GM23338 (cell line): ENCODE results near the gene TMEM170B. TPM values are rescaled to one million over a fixed set of nuclear protein-coding genes. Genes with fewer than 3 reads are reported as not detected.

ENCODE experiments used
- ATAC-seq: fragments of 200-7000 bp; cut with Tn5 transposase; 3 replicates; pipeline ENCODE4 v1.9.1; 2020
- DNase-seq: peaks from one replicate; pipeline ENCODE4 v3.0.0-alpha.2; 2015; ENCODE audit warnings: low spot score
- H2AFZ ChIP-seq: fragments of 200-600 bp; sonication (generic); 2 replicates; pipeline ENCODE4 v1.8.0; 2016; ENCODE audit warnings: antibody characterized with exemption, mild to moderate bottlenecking, moderate library complexity
- H3F3A ChIP-seq: fragments of 200-600 bp; sonication (generic); replicated peaks from 2 replicates; pipeline ENCODE4 v1.8.0; 2017; ENCODE audit warnings: antibody characterized with exemption, mixed run types, low read depth
- H3K27ac ChIP-seq: fragments of 200-600 bp; sonication (generic); 2 replicates; pipeline ENCODE4 v1.6.1; 2016; ENCODE audit warnings: low read depth
- H3K27me3 ChIP-seq: fragments of 200-600 bp; sonication (generic); 2 replicates; pipeline ENCODE4 v1.8.0; 2016; ENCODE audit warnings: mild to moderate bottlenecking, mixed run types, moderate library complexity; ENCODE audit not compliant: insufficient read depth
- H3K36me3 ChIP-seq: fragments of 200-600 bp; sonication (generic); 2 replicates; pipeline ENCODE4 v1.8.0; 2016; ENCODE audit warnings: mild to moderate bottlenecking; ENCODE audit not compliant: insufficient read depth
- H3K4me1 ChIP-seq: fragments of 200-600 bp; sonication (generic); 2 replicates; pipeline ENCODE4 v1.8.0; 2016; ENCODE audit warnings: mild to moderate bottlenecking, moderate library complexity; ENCODE audit not compliant: insufficient read depth
- H3K4me2 ChIP-seq: fragments of 200-600 bp; sonication (generic); 2 replicates; pipeline ENCODE4 v1.7.1; 2017; ENCODE audit warnings: mixed run types
- H3K4me3 ChIP-seq: fragments of 200-600 bp; sonication (generic); 2 replicates; pipeline ENCODE4 v1.6.1; 2016; ENCODE audit warnings: mixed run types
- H3K79me2 ChIP-seq: fragments of 200-600 bp; sonication (generic); replicated peaks from 2 replicates; pipeline ENCODE4 v1.8.0; 2017; ENCODE audit warnings: mild to moderate bottlenecking; ENCODE audit not compliant: insufficient read depth
- H3K9me2 ChIP-seq: fragments of 200-600 bp; sonication (generic); 2 replicates; pipeline ENCODE4 v1.8.0; 2017; ENCODE audit not compliant: insufficient read depth
- H4K20me1 ChIP-seq: fragments of 200-600 bp; sonication (generic); replicated peaks from 2 replicates; pipeline ENCODE4 v1.8.0; 2017; ENCODE audit warnings: mild to moderate bottlenecking; ENCODE audit not compliant: insufficient read depth
- H3K27ac Mint-ChIP-seq: 2 replicates; pipeline ENCODE4 v1.8.0; 2020; ENCODE audit warnings: inconsistent platforms, mild to moderate bottlenecking, moderate library complexity, mixed read lengths
- H3K27me3 Mint-ChIP-seq: 3 replicates; pipeline ENCODE4 v1.8.0; 2022; ENCODE audit warnings: low read depth, mild to moderate bottlenecking, moderate library complexity, mixed read lengths, inconsistent platforms; ENCODE audit not compliant: insufficient read depth, poor library complexity
- H3K36me3 Mint-ChIP-seq: 3 replicates; pipeline ENCODE4 v1.8.0; 2021; ENCODE audit warnings: low read depth, mild to moderate bottlenecking, inconsistent platforms, moderate library complexity, mixed read lengths
- H3K4me1 Mint-ChIP-seq: 3 replicates; pipeline ENCODE4 v1.8.0; 2020; ENCODE audit warnings: mild to moderate bottlenecking, inconsistent platforms, mixed read lengths
- H3K4me3 Mint-ChIP-seq: 3 replicates; pipeline ENCODE4 v1.8.0; 2021; ENCODE audit warnings: moderate library complexity, mild to moderate bottlenecking, inconsistent platforms, mixed read lengths
- H3K9me3 Mint-ChIP-seq: 3 replicates; pipeline ENCODE4 v1.8.0; 2020; ENCODE audit warnings: moderate library complexity, mild to moderate bottlenecking, inconsistent platforms, mixed read lengths
- CREB1 ChIP-seq: fragments of 250-450 bp; sonication (Bioruptor Pico); IDR thresholded peaks from 2 replicates; pipeline ENCODE4 v1.5.0; 2020; ENCODE audit warnings: low read depth, mild to moderate bottlenecking, moderate library complexity
- CTCF ChIP-seq, 2 experiments: fragments of 200-600 bp in 1 of 2; sonication (generic) in 1 of 2; conservative IDR thresholded peaks; 2 replicates each; pipeline versions ENCODE4 v1.5.1 to v1.6.1; 2016 to 2017; ENCODE audit warnings: antibody characterized with exemption in 2 of 2, low read depth in 2 of 2, mild to moderate bottlenecking in 2 of 2, moderate library complexity in 1 of 2
- EZH2phosphoT487 ChIP-seq: fragments of 200-600 bp; sonication (generic); IDR thresholded peaks from one replicate; pipeline ENCODE4 v1.8.1; 2018; ENCODE audit warnings: antibody characterized with exemption; ENCODE audit not compliant: unreplicated experiment
- JUNB ChIP-seq: IDR thresholded peaks from one replicate; pipeline ENCODE4 v1.6.1; 2016; ENCODE audit warnings: antibody characterized with exemption; ENCODE audit not compliant: unreplicated experiment
- NANOG ChIP-seq: IDR thresholded peaks from 2 replicates; pipeline ENCODE4 v1.6.1; 2016; ENCODE audit warnings: antibody characterized with exemption, borderline replicate concordance
- REST ChIP-seq: IDR thresholded peaks from one replicate; pipeline ENCODE4 v1.6.1; 2018; ENCODE audit warnings: antibody characterized with exemption; ENCODE audit not compliant: unreplicated experiment
- STAT1 ChIP-seq: IDR thresholded peaks from one replicate; pipeline ENCODE4 v1.6.1; 2016; ENCODE audit warnings: antibody characterized with exemption; ENCODE audit not compliant: unreplicated experiment
- ZNF114 ChIP-seq: fragments of 250-450 bp; sonication (Bioruptor Pico); IDR thresholded peaks from 2 replicates; pipeline ENCODE4 v1.5.0; 2020; ENCODE audit warnings: mild to moderate bottlenecking, moderate library complexity
- polyA plus RNA-seq: library from polyadenylated mRNA; unstranded; fragments of >200 nt; fragmentation: Nextera tagmentation; extraction: Ambion mirVana; gene quantifications from 2 replicates; pipeline ENCODE4 v1.2.1, GENCODE V29; 2016
- total RNA-seq: library from RNA; depleted of rRNA; stranded (reverse); fragments of >200 nt; shearing (Covaris generic); gene quantifications from 2 replicates; pipeline ENCODE4 v1.2.3, GENCODE V29; 2014
- TF ChIP-seq, protein P1 (sequence below): fragments of 250-450 bp; sonication (Bioruptor Pico); IDR thresholded peaks from 2 replicates; pipeline ENCODE4 v1.5.0; 2020; ENCODE audit warnings: mild to moderate bottlenecking, moderate library complexity

TMEM170B gene
- total and polyA plus RNA-seq, 2 experiments from 2014 or later, result 2.0 to 6.9 TPM

GRCh38 chr6:11584244-11584643 is 46.7 kb downstream of the TMEM170B start (continued):
- TF ChIP-seq REST, result no peak
- TF ChIP-seq JUNB, result no peak
- TF ChIP-seq EZH2phosphoT487, result no peak

DNA sequence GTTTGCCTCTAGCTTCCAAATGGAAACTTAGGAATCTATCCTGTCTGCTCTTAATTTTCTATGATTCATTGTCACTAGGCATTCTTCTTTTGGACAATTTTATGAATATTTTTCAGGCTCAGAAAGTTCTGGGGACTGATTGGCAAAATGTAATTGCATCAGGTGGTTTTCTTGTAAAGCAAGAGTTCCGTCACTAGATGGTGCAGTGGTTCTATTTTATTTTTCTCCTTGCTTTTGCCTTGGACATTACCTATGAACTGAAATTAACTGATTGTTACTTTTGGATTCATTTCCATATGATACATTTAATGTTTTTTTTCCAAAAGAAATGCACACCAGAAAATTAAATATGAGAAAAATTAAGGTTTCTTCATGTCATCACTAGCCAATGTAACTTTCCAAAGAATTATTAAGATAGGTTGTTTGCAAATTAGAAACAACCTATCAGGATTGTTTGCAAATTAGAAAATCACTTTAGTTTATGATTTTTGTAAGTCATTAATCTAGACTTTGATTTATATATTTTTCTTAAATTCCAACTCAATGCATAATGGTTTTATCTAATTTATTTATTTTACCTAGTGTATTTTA is 48.0 kb downstream of the TMEM170B start:
- H3K4me3 Mint-ChIP-seq, result no peak overlapping the region
- H3K4me1 Mint-ChIP-seq, result peaks cover 17% of the 10 kb centered on the region; the same call in 2 of the 3 replicates
- H3K27me3 Mint-ChIP-seq, result peaks cover 3% of the 10 kb centered on the region
- Histone ChIP-seq H3K9me2 (no peaks in the 10 kb centered on the region), H3K4me3 (no peak overlapping the region), H3K4me2 (no peak overlapping the region), H3K4me1 (peaks cover 7% of the 10 kb centered on the region), H3K79me2 (no peaks in the 10 kb centered on the region), H4K20me1 (no peaks in the 10 kb centered on the region), H2AFZ (no peak overlapping the region), H3F3A (no peaks in the 10 kb centered on the region), H3K36me3 (no peaks in the 10 kb centered on the region), H3K27ac (no peak overlapping the region), H3K27me3 (no peaks in the 10 kb centered on the region)
- peak overlapping the region; percentile 93 for H3K27ac Mint-ChIP-seq
- ATAC-seq, result peak; percentile 31; the same call in 1 of the 3 replicates
- peaks cover 7% of the 10 kb centered on the region; the same call in 2 of the 3 replicates for H3K9me3 Mint-ChIP-seq
- peak; percentile 70 for DNase-seq
- peaks cover under 1% of the 10 kb centered on the region; the same call in 2 of the 3 replicates for H3K36me3 Mint-ChIP-seq
- TF ChIP-seq NANOG, result no peak
- TF ChIP-seq ZNF114 (CRISPR knock-in tag), result no peak
- TF ChIP-seq REST, result no peak
- TF ChIP-seq CREB1 (CRISPR knock-in tag), result no peak
- TF ChIP-seq STAT1, result no peak
- peak; percentile 73 to 84 for TF ChIP-seq CTCF (conservative IDR thresholded peaks at IDR 0.05; ENCODE audit: low read depth in 2 of 2)
- TF ChIP-seq, protein P1, sequence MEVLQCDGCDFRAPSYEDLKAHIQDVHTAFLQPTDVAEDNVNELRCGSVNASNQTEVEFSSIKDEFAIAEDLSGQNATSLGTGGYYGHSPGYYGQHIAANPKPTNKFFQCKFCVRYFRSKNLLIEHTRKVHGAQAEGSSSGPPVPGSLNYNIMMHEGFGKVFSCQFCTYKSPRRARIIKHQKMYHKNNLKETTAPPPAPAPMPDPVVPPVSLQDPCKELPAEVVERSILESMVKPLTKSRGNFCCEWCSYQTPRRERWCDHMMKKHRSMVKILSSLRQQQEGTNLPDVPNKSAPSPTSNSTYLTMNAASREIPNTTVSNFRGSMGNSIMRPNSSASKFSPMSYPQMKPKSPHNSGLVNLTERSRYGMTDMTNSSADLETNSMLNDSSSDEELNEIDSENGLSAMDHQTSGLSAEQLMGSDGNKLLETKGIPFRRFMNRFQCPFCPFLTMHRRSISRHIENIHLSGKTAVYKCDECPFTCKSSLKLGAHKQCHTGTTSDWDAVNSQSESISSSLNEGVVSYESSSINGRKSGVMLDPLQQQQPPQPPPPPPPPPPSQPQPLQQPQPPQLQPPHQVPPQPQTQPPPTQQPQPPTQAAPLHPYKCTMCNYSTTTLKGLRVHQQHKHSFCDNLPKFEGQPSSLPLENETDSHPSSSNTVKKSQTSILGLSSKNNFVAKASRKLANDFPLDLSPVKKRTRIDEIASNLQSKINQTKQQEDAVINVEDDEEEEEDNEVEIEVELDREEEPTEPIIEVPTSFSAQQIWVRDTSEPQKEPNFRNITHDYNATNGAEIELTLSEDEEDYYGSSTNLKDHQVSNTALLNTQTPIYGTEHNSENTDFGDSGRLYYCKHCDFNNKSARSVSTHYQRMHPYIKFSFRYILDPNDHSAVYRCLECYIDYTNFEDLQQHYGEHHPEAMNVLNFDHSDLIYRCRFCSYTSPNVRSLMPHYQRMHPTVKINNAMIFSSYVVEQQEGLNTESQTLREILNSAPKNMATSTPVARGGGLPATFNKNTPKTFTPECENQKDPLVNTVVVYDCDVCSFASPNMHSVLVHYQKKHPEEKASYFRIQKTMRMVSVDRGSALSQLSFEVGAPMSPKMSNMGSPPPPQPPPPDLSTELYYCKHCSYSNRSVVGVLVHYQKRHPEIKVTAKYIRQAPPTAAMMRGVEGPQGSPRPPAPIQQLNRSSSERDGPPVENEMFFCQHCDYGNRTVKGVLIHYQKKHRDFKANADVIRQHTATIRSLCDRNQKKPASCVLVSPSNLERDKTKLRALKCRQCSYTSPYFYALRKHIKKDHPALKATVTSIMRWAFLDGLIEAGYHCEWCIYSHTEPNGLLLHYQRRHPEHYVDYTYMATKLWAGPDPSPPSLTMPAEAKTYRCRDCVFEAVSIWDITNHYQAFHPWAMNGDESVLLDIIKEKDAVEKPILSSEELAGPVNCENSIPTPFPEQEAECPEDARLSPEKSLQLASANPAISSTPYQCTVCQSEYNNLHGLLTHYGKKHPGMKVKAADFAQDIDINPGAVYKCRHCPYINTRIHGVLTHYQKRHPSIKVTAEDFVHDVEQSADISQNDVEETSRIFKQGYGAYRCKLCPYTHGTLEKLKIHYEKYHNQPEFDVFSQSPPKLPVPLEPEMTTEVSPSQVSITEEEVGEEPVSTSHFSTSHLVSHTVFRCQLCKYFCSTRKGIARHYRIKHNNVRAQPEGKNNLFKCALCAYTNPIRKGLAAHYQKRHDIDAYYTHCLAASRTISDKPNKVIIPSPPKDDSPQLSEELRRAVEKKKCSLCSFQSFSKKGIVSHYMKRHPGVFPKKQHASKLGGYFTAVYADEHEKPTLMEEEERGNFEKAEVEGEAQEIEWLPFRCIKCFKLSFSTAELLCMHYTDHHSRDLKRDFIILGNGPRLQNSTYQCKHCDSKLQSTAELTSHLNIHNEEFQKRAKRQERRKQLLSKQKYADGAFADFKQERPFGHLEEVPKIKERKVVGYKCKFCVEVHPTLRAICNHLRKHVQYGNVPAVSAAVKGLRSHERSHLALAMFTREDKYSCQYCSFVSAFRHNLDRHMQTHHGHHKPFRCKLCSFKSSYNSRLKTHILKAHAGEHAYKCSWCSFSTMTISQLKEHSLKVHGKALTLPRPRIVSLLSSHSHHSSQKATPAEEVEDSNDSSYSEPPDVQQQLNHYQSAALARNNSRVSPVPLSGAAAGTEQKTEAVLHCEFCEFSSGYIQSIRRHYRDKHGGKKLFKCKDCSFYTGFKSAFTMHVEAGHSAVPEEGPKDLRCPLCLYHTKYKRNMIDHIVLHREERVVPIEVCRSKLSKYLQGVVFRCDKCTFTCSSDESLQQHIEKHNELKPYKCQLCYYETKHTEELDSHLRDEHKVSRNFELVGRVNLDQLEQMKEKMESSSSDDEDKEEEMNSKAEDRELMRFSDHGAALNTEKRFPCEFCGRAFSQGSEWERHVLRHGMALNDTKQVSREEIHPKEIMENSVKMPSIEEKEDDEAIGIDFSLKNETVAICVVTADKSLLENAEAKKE (CRISPR knock-in tag), result no peak
